GM18519 (cell line): ENCODE data around the gene GATD1.

ENCODE experiments used
- ATAC-seq: cut with Tn5 transposase; IDR thresholded peaks from one replicate; pipeline ENCODE4 v1.9.1; 2021; ENCODE audit warnings: mild to moderate bottlenecking, moderate library complexity; ENCODE audit not compliant: unreplicated experiment, low FRiP score

Gene GATD1

GRCh38 chr11:813072-813455 is 35.8 kb upstream of the GATD1 start:
- ATAC-seq = no peak

- no peak for ATAC-seq
Observed at GRCh38 chr11:812390-812789, 35.1 kb upstream of the GATD1 start.

- ATAC-seq = no peak
Observed at GRCh38 chr11:811446-812245, 34.4 kb upstream of the GATD1 start.

- ATAC-seq = no peak
Observed at GRCh38 chr11:810040-810567, 32.8 kb upstream of the GATD1 start.

GRCh38 chr11:809287-810039 is 32.2 kb upstream of the GATD1 start, which contains the start of gene RPLP2:
Gene RPLP2 (plus strand): TSS chr11:809967. CDS start chr11:810235, 268 bp downstream.
- peak; percentile 45 for ATAC-seq

- ATAC-seq = no peak
Observed at GRCh38 chr11:808427-809286, 31.4 kb upstream of the GATD1 start.

- ATAC-seq = no peak
Observed at GRCh38 chr11:804599-804964, 27.3 kb upstream of the GATD1 start.

GRCh38 chr11:803770-804598 is 26.7 kb upstream of the GATD1 start:
- ATAC-seq = no peak

GRCh38 chr11:803467-803742 is 26.1 kb upstream of the GATD1 start:
- ATAC-seq = no peak

GRCh38 chr11:802693-803466 is 25.6 kb upstream of the GATD1 start:
- ATAC-seq = no peak

GRCh38 chr11:802018-802617 is 24.8 kb upstream of the GATD1 start:
- ATAC-seq = no peak

- ATAC-seq = no peak
Observed at GRCh38 chr11:801097-801780, 24.0 kb upstream of the GATD1 start.

GRCh38 chr11:800473-800872 is 23.2 kb upstream of the GATD1 start:
- no peak for ATAC-seq

GRCh38 chr11:799641-800316 is 22.5 kb upstream of the GATD1 start:
- no peak for ATAC-seq

GRCh38 chr11:798093-798713 is 20.9 kb upstream of the GATD1 start, which contains the start of gene SLC25A22:
Gene SLC25A22 (minus strand): TSS chr11:798281. CDS start chr11:795006, 3,275 bp downstream.
- peak; percentile 42 for ATAC-seq

GRCh38 chr11:797296-798092 is 20.2 kb upstream of the GATD1 start:
- peak; percentile 20 for ATAC-seq
